GM19351 (cell line): ENCODE results near the gene FKBP7.
"Not testable (repeated sequence)": the region's sequence is repeated elsewhere in the genome, so short reads cannot be mapped to it uniquely, and the experiment has no call there.

ENCODE experiments used
- ATAC-seq: cut with Tn5 transposase; IDR thresholded peaks from one replicate; pipeline ENCODE4 v1.9.1; 2021; ENCODE audit warnings: mild to moderate bottlenecking, moderate library complexity; ENCODE audit not compliant: unreplicated experiment

FKBP7 gene

DNA sequence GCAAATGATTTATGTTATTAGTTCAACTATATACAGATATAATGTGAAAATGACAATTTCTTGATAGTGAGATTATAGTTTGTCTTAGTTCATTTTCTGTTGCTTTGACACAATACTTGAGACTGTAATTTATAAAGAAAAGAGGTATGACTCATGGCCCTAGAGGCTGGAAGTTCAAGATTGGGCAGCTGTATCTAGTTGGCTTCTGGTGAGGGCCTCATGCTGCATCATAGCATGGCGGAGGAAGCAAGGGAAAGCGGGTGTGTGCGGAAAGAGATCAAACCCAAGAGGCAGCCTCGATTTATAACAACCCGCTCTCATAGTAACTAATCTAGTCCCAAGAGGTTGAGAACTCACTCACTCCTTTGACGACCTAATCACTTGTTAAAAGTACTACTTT is 13.2 kb upstream of the FKBP7 start:
- no peak for ATAC-seq

DNA sequence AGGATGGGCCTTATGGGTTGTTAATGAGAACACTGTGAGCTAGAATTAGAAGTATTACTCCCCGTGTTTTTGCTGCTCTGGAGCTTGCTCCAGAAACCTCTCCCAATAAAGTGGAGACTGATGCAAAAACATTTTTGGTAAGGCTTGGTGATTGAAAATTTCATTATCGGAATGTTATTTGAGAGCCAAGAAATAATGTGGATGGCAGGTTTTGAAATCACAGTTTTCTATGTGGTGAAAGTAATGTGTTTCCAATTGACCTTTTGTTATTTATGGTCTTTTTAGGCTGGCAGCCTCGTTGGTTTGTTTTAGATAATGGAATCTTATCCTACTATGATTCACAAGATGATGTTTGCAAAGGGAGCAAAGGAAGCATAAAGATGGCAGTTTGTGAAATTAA is 7.0 kb upstream of the FKBP7 start:
- no peak for ATAC-seq

DNA sequence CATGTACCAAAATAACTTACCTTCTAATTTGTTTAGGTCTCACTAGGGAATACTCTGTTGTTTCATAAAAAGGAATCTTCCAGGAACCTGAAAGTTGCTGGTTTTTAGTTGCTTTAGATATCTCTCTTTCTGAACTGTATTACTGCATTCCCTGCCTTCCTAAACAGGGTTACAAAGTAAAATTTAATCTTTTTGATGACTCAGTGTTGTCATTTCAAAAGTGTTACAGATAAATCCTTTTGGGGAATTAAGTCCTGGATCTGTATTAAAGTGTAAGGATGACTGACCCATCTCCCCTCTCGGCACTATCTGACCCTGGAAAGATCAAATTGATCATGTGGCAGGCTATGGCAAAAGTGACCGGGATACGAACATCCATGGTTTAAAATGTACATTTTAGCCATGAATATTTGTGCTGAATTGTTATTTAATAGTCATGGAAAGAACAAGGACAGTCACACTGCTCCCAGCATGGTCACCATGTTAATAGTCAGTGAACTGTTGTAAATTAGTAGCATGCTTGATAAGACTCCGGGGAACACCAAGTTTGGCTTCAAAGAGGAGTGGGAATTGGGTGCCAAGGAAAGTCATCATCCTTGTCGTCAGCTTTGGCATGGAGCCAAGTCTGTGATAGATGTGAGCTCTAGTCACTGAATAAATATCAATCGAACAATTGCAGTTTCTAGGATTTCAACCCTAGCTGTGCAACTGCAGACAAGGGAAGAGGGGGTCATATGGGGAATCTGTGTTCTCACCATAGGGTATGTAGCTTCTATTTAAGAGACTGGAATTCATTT is 6.0 kb upstream of the FKBP7 start:
- no peak for ATAC-seq

DNA sequence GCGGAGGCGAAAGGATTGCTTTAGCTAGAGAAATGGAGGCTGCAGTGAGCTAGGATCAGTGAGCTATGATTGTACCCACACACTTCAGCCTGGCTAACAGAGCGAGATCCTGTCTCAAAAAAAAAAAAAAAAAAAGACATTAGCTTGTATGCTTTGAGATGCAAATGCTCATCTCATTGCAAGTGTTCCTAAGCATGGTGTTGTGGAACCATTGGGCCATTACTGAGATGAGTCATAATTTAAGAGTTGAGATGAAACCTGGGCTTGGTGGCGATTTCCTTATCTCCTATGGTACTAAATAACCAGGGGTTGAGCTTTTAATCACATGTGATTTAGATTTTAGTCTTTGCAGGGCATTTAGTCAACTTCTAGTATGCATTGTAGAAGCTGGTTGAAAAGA is 4.0 kb upstream of the FKBP7 start:
- peak; percentile 40 for ATAC-seq

DNA sequence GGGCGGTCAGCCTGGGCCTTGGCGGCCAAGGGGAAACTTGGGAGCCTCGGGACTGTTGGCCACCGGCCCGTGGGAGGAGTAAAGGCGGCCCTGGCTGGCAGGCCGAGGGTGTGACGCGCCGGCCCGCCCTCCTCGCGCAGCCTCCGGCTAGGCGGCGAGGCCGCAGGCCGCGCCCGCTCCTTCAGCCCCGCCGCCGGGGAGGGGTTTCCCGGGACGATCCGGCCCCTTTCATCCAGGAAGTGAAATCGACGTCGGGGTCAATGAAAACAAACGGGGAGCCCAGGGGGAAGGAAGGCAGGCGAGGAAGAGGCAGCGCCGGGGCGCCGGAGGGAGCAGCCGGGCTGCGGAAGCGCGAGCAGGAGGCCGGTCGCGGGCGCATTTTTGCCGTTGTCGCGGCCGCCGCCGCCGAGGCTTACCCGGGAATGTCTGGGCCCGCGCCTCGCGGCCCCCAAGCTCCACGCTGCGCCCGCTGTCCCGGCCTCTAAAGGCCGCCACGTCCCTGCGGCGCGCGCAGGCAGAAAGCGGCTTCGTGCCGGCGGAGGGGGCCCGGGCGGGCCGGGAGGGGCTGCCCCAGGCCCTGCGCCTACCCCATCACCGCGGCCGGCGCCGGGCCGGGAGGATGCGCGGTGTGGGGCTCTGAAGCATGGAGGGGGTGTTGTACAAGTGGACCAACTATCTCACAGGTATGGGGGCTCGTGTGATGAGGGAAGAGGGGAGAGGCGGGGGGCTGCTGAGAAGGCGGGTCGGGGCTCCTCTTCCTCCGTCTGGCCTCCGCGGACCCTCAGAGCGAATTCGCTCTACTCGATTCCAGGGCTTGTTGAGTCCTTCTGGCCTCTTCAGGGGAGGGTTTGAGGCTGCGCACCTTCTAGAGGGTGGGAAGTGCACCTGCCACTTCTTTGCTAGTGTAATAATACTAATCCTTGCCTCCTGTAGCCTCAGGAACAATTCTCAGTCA is 2.1 kb upstream of the FKBP7 start, which contains the start of gene PLEKHA3:
PLEKHA3 (plus strand) TSS at position 231 of the 955 bp plus-strand sequence; CDS start at position 644, 413 bp downstream.
- ATAC-seq, result peak; percentile 58

DNA sequence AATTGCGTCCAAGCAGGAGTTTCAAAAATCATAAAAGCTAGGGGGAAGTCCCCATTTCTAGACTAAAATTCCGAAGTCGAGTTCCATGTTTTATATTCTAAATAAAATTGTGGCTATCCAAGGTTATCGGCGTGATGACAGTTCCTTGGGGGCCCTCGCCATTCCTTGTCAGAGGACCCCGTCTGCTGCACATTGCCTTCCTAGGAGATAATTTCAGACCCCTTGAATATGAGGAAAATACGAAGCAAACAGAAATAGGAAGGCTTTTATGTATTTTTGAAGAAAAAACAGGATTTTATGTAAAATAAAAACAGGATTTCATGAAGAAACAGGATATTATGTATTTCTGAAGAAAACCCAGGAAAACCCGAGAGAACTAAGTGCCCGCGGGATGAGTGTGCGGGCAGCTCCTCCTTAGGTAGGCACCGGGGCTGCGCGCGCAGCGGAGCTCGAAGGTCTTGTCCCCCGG is 1.4 kb upstream of the FKBP7 start:
- ATAC-seq, result no peak

DNA sequence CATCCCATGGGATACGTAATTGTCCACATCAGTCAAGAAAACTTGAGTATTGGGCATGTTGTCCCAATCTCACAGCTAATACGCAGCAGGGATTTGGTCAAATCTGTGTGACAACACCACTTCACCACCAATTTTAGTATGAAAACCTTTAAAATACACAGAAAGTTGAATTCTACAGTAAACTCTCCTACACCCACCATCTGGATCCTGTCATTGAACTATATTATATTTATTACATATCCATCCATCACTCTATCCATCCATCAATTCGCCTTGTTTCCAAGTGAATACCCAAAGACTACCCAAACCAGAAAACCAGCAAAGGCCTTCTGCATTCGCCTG is 846 bp upstream of the FKBP7 start:
- no peak for ATAC-seq

DNA sequence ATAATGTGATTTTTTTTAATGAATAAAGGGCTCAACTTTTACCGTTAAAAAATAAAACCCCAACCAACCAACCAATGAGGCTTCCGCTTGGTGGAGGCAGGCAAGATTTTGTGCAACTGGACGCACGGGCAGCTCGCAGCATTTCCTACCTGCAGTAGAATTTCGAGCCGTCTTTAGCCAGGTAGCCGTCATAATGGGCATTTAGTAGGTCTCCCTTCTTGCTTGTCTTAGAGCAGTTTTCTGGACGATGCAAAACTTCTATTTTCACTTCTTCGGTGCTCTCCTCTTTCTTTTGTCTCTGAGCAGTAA is 316 bp downstream of the FKBP7 start:
- ATAC-seq, result no peak

DNA sequence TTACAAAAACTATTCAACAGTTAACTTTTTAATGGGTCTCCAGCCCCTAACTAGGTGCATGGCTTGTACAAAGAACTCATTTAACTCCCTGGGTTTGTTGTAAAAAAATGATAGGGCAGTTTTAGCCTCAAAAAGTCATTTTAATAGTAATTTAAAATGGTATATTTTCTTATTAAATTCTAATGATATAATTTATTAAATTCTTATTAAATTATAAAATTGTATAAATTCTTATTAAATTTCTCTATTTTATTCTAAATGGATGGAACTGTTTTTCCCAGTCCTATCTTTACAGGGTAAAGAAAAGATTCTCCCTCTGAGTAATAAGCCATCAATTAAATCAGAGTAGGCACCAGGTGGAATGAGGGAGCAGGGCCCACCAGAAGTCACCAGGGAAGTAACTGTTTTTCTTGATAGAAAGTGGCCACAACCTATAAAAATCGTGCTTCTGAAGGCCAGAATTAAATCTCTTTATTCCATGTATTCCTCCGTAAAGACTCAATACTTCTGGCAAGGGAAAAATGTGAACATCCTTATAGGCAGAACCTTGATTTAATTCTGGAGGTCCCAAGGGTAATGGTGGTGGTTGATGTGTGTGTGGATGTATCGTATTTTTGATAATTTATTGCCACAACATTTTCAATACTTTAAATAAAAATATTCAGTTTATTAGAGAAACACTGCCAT is 814 bp downstream of the FKBP7 start:
- ATAC-seq, result no peak

DNA sequence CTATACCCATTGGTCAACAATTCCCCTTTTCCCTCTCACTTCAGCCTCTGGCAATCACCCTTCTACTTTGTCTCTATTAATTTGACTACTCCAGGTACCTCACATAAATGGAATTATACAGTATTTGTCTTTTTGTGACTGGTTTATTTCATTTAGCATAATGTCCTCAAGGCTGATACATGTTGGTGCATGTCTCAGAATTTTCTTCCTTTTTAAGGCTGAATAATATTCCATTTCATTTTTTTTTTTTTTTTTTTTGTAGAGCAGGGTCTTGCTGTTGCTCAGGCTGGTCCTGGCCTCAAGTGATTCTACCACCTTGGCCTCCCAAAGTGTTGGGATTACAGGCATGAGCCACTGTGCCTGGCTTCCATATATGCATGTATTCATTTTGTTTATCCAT is 1.9 kb downstream of the FKBP7 start:
- no peak for ATAC-seq

DNA sequence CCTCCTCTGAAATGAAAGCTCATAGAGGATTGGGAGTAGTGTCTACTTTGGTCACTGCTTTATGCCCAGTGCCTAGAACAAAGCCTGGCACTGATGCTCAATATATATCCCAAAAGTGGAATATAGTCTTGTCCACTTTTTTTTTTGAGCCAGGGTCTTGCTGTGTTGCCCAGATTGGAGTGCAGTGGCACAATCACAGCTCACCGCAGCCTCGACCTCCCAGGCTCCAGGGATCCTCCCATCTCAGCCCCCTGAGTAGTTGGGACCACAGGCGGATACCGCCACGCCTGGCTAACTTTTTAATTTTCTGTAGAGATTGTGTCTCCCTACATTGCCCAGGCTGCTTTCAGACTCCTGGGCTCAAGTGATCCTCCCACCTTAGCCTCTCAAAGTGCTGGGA is 3.8 kb downstream of the FKBP7 start:
- no peak for ATAC-seq

DNA sequence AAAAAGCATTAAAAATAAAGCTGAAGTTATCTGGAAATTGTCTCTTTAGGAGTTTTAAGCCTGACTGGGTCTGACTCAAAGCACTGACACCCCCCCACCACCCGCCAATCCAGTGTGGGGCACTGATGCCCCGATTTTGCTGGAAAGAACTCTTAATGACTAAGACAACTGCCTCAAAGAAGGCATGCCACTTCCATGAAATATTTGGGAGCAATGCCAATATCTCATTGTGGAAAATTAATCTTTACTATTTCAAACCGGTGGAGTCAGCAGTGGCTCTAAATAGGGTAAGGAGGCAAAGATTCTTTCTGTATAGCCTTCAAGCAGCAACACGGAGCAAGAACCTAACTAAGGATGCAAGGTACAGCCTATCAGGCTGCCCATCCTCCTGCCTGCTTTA is 4.5 kb downstream of the FKBP7 start:
- ATAC-seq, result no peak

DNA sequence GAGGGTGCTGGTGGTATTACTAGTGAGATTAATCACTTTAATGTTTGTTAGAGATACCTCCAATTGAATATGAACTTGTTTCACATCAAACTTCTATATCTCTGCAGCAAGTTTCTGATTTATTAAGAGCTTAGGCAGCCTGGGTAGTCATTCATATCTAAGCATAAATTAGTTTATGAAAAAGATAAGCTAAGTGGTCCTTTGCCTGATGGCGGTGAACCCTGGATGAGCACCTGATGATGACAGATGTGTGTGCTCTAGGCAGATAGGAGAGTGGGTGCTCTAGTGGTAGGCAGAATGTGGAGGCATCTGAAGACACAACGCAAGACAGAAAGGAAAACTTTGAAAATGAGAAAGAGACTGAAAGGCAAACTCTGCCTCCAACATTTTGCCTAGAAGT is 5.0 kb downstream of the FKBP7 start:
- ATAC-seq, result no peak

DNA sequence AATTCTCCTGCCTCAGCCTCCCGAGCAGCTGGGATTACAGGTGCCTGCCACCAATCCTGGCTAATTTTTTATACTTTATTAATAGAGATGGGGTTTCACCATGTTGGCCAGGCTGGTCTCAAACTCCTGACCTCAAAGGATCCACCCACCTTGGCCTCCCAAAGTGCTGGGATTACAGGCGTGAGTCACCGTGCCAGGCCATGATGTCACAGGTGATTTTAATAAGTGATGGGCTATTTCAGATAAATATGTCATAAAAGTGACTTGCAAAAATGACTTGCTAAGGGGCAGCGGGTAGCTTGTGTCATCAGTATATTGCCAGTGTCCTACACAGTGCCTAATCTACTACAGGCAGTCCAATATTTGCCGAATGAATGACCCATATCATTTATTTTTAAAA is 7.1 kb downstream of the FKBP7 start:
- not testable (repeated sequence) for ATAC-seq

DNA sequence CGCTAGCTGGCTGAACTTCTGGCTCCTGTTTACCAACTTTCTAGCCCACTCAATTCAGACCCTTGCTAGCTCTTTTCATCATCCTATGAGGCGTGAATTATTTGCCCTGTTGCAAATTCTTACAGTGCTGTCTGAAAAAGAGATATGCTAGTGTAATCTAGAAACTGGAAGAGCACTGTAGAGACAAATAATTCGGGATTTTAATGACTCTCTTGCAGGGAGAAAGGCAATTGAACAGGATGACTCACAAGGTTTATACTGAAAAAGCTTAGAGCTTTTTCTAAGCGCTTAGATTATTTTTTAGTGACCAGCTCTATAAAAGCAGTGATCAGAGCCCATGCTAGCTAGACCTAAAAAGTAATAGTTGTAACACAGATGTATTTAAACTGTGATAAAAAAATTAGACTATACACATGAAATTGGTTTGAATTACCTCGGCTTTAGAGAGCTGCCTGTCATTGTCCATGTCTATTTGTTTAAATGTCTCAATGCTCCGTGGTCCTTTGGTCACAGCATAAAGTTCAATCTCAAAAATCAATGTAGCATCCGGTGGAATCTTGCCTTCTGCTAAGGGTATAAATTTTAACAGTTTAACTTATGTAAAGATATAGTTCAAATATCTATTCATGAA is 9.1 kb downstream of the FKBP7 start:
- ATAC-seq, result no peak

DNA sequence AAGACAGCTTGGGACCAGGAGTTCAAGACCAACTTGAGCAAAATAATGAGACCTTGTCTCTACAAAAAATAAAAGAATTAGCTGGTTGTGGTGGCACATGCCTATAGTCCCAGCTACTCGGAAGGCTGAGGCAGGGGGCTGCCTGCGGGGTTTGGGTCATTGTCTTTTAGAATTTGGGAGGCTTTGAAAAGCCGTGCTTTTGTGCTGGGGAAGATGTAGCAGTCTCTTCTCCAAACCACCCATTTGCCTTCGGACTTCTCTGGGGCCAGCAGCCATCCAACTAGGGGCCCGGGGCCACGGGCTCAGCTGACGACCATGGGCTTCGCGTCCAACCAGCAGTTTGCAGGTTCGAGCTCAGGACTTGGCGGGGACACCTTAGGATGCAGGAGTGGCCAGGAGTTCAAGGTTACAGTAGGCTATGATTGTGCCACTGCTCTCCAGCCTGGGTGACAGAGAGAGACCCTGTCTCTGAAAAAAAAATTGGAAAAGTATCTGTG is 21.0 kb downstream of the FKBP7 start:
- ATAC-seq, result no peak

DNA sequence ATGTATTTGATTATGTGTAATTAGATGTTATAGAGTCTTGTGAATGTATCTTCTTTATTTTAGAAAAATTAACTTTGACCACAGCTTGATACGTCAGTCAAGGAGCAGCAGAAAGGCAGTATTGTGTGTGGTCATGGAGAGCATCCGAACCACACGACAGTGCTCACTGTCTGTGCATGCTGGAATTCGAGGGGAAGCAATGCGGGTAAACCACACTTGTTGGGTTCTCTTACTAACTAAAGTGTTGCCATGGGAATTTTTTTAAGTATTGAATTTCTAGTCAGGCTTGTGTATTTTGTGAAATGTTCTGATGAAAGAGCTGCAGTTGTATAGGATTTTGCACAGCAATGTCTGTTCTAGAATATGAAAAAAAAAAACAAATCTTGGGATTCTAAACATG is 22.5 kb downstream of the FKBP7 start:
- ATAC-seq, result no peak

DNA sequence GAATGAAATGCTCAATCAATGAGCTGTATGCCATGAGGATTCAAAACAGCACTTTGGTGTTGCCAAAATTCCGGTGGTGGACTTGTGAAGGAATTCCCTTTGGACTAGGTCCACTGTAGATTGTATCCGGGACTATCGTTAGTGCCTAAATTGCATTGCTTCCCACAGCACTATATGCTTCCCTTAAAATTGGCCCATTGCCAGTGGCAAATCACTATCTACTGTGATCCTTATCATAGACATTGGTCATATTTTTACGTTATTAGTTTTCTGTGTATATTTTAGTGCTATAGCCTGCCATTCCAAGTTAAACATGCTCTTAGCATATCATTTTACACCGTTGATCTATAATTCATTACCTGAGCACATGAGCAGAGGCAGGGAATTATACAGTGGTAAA is 25.5 kb downstream of the FKBP7 start:
- no peak for ATAC-seq

DNA sequence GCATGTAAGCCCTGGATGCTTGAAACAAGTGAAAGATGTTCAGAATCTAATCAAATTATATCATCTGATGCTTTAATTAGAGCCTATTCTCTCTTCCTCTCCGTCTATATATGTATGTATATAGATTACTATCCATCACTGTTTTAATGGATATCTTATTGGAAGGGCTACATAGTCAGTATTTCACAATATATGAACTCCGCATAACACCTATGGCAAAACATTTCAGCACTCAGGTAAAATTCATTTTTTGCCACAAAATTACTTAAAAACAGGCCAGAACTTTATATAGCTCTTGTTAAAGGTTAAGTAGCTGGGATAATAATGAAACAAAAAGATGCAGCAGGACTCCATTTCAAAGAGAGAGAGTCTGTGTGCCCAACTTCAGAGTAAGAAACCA is 26.1 kb downstream of the FKBP7 start:
- no peak for ATAC-seq

DNA sequence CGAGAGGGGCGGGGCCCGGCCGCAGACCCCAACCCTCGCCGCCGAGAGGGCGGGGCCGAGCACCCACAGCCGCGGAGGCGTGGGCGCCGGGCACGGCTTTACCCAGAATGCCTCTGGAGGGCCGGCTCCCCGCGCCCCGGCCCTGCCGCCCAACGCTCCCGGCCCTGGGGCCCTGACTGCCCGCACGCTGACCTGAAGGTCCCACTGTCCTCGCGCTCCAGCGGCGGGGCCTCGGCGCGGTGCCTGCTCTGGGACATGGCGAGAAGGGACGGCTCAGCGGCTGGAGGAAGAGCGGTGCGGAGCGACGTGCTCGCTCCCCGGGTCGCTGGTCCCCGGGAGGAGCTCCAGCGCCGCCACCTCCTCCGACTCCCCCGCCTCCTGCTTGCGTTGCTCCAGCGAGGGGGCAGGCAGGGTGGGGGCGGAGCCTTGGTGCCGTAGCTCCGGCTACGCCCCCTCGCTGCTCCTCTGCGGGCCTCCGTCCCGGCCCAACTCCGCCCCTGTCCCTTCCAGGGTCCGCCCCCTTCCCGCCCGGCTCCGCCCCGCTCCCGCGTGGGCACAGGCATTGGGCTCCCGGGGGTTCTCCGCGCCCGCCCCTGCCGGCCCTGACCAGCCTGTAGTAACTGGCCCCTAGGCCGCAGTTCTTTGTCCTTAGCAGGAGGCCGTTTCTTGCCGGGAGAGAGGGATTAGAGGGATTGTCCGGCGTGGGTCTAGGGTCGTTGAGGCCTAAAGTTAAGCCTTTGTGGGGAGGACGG is 27.4 kb downstream of the FKBP7 start, which contains the start of the genes PJVK and PRKRA:
PJVK (plus strand) TSS at position 605 of the 752 bp plus-strand sequence. CDS start 2,032 bp downstream, outside the sequence.
PRKRA (minus strand) TSS at position 402 of the 752 bp plus-strand sequence; CDS start at position 257, 145 bp downstream.
- peak; percentile 73 for ATAC-seq
